ENCODE measurements around the gene RNF6.
"Not testable (repeated sequence)": the region's sequence is repeated elsewhere in the genome, so short reads cannot be mapped to it uniquely, and the experiment has no call there.

RNF6 gene

DNA sequence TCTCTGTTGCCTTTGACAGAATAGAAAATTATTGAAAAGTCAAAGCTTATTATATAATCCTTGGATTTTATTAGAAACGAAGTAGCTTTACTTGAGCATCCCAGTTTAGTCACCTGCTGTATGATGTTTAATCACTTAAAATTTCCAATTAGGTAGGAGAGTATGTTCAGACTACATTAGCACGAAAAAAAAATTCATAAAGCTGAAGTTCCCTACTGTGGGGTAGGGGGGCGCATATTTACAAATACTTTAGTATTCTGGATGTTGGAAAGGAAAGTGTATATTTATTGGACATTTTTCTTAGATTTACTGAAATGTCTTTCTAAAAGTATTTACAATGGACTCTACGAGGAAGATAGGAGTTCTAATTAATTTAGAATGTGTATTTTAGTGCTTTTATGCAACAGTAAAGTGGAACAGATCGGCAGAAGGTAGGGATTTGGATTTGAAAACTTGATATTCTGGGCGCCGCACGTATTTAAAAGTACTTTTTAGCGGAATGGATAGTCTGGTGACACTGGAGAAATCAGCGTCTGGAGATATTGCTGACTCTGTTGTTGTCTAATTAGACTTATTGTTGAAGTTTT, 33.7 kb upstream of the RNF6 start:
- peak overlapping the region; percentile 74 for H3K4me3 ChIP-seq (replicated peaks; ENCODE audit: low read depth, low read length)
- TF ChIP-seq, protein P1, sequence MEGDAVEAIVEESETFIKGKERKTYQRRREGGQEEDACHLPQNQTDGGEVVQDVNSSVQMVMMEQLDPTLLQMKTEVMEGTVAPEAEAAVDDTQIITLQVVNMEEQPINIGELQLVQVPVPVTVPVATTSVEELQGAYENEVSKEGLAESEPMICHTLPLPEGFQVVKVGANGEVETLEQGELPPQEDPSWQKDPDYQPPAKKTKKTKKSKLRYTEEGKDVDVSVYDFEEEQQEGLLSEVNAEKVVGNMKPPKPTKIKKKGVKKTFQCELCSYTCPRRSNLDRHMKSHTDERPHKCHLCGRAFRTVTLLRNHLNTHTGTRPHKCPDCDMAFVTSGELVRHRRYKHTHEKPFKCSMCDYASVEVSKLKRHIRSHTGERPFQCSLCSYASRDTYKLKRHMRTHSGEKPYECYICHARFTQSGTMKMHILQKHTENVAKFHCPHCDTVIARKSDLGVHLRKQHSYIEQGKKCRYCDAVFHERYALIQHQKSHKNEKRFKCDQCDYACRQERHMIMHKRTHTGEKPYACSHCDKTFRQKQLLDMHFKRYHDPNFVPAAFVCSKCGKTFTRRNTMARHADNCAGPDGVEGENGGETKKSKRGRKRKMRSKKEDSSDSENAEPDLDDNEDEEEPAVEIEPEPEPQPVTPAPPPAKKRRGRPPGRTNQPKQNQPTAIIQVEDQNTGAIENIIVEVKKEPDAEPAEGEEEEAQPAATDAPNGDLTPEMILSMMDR (IDR thresholded peaks at IDR 0.05; ENCODE audit: low read depth, low read length, missing control alignments): peak; percentile 3
- DNase-seq (ENCODE audit: extremely low read depth, low read depth): no peak

DNA sequence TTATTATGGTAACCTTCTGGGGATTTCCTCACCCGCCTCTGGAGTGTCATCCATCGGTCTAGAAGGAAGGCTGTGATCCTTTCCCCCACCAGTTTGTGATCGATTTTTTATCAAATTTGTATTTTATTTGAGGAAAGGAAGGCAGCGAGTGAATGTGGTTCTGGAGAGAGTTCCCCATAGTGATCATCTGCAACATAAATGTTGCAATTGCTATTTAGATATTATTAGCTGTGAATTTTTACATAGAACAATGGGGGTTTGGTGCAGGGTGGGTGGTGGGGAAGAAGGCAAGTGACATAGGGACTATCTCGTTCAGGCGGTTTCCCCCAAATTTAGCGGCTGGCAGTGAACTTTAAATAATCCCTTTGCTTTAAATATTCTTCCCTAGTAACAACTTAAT, 33.0 kb upstream of the RNF6 start:
- TF ChIP-seq, protein P1 (IDR thresholded peaks at IDR 0.05; ENCODE audit: low read depth, low read length, missing control alignments): no peak
- no peak for DNase-seq (ENCODE audit: extremely low read depth, low read depth)
- peak overlapping the region; percentile 74 for H3K4me3 ChIP-seq (replicated peaks; ENCODE audit: low read depth, low read length)

DNA sequence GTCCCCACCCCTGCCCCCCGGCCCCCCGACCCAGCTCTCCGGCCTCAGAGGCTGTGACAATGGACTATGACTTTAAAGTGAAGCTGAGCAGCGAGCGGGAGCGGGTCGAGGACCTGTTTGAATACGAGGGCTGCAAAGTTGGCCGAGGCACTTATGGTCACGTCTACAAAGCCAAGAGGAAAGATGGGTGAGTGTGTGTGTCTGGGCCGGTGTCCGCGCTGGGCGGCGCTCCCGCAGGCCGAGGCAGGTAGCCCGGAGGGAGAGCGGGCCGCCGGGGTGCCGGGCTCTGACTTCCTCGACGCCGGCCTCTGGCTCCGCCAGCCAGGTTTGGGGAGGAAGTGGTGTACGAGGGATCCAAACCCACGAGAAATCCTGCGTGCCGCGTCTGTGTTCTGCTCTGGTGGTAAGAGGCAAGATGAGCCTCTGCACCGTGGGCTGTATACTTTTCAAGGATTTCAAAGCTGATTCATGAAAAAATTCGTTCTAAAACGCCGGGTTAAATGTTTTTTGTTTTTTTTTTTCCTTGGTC, 32.5 kb upstream of the RNF6 start:
- TF ChIP-seq, protein P1 (IDR thresholded peaks at IDR 0.05; ENCODE audit: low read depth, low read length, missing control alignments): no peak
- H3K4me3 ChIP-seq (replicated peaks; ENCODE audit: low read depth, low read length): peak overlapping the region; percentile 74
- no peak for DNase-seq (ENCODE audit: extremely low read depth, low read depth)

GRCh38 chr13:26253787-26254582, 31.9 kb upstream of the RNF6 start, which contains the start of gene CDK8:
CDK8 (plus strand) TSS chr13:26254129; CDS start chr13:26254642, 513 bp downstream.
- H3K4me3 ChIP-seq (replicated peaks; ENCODE audit: low read depth, low read length): peak within 1 kb of the TSS; percentile 74
- TF ChIP-seq, protein P1 (IDR thresholded peaks at IDR 0.05; ENCODE audit: low read depth, low read length, missing control alignments): no peak
- peak; percentile 72 for DNase-seq (ENCODE audit: extremely low read depth, low read depth)

GRCh38 chr13:26253262-26253786, 31.2 kb upstream of the RNF6 start:
- no peak for DNase-seq (ENCODE audit: extremely low read depth, low read depth)
- TF ChIP-seq, protein P1 (IDR thresholded peaks at IDR 0.05; ENCODE audit: low read depth, low read length, missing control alignments): no peak
- H3K4me3 ChIP-seq (replicated peaks; ENCODE audit: low read depth, low read length): peak overlapping the region; percentile 74

DNA sequence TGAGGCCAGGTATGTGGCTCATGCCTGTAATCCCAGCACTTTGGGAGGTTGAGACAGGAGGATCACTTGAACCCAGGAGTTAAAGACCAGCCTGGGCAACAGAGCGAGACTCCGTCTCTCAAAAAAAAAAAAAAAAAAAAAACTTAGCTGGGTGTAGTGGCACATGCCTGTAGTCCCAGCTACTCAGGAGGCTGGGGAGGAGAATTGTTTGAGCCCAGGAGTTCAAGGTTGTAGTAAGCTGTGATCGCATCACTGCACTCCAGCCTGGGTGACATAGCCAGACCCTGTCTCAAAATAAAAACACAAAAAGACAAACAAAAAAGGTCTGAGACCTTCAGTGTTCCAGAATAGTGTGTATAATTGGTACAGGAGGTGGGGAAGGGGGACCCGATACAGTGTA, 29.9 kb upstream of the RNF6 start:
- DNase-seq (ENCODE audit: extremely low read depth, low read depth); H3K4me3 ChIP-seq (replicated peaks; ENCODE audit: low read depth, low read length): not testable (repeated sequence)

GRCh38 chr13:26249551-26249950, 27.4 kb upstream of the RNF6 start:
- H3K4me3 ChIP-seq (replicated peaks; ENCODE audit: low read depth, low read length): no peak overlapping the region
- TF ChIP-seq, protein P1 (IDR thresholded peaks at IDR 0.05; ENCODE audit: low read depth, low read length, missing control alignments): no peak
- DNase-seq (ENCODE audit: extremely low read depth, low read depth): no peak

All from HFF-Myc (cell line).